Neural cell (in vitro differentiated cells): ENCODE results near the gene EIF2S2. TPM values are rescaled to one million over a fixed set of nuclear protein-coding genes. Genes with fewer than 3 reads are reported as not detected.

Source experiments
- H2AFZ ChIP-seq: fragments of 200-600, 300-800 bp; sonication (generic), shearing (Covaris generic); 2 replicates; pipeline ENCODE4 v1.6.0; 2014; ENCODE audit warnings: low read depth, mild to moderate bottlenecking, antibody characterized with exemption, low read length, moderate library complexity
- H3F3A ChIP-seq: fragments of 200-600 bp; shearing (Covaris generic); 2 replicates; pipeline ENCODE4 v1.6.1; 2016; ENCODE audit warnings: mild to moderate bottlenecking, moderate library complexity, mixed read lengths, antibody characterized with exemption, low read length; ENCODE audit not compliant: insufficient read depth, poor library complexity, severe bottlenecking
- H3K27ac ChIP-seq: fragments of 200-600, 300-800 bp; sonication (generic), shearing (Covaris generic); 2 replicates; pipeline ENCODE4 v1.5.1; 2014; ENCODE audit warnings: mild to moderate bottlenecking, low read length, moderate library complexity
- H3K27me3 ChIP-seq: fragments of 300-800, 200-600 bp; sonication (generic), shearing (Covaris generic); 2 replicates; pipeline ENCODE4 v1.6.0; 2014; ENCODE audit warnings: mild to moderate bottlenecking, low read depth, low read length, moderate library complexity; ENCODE audit not compliant: insufficient read depth
- H3K36me3 ChIP-seq: fragments of 300-800, 200-600 bp; sonication (generic), shearing (Covaris generic); 2 replicates; pipeline ENCODE4 v1.5.1; 2014; ENCODE audit warnings: mild to moderate bottlenecking, antibody characterized with exemption, low read length, moderate library complexity; ENCODE audit not compliant: insufficient read depth
- H3K4me2 ChIP-seq: fragments of 300-800, 200-600 bp; sonication (generic), shearing (Covaris generic); 2 replicates; pipeline ENCODE4 v1.6.0; 2014; ENCODE audit warnings: mild to moderate bottlenecking, low read length
- H3K4me3 ChIP-seq: fragments of 300-800, 200-600 bp; sonication (generic), shearing (Covaris generic); 2 replicates; pipeline ENCODE4 v1.5.1; 2014; ENCODE audit warnings: mild to moderate bottlenecking, low read length, moderate library complexity
- H3K79me2 ChIP-seq: fragments of 200-600 bp; shearing (Covaris generic); replicated peaks from 2 replicates; pipeline ENCODE4 v1.6.0; 2014; ENCODE audit warnings: mild to moderate bottlenecking, low read length, moderate library complexity; ENCODE audit not compliant: insufficient read depth
- H3K9ac ChIP-seq: fragments of 300-800, 200-600 bp; sonication (generic), shearing (Covaris generic); 2 replicates; pipeline ENCODE4 v1.6.1; 2016; ENCODE audit warnings: mild to moderate bottlenecking, low read length, mixed read lengths
- H3K9me2 ChIP-seq: fragments of 200-600 bp; shearing (Covaris generic); 2 replicates; pipeline ENCODE4 v1.6.1; 2016; ENCODE audit warnings: mild to moderate bottlenecking, low read length, mixed read lengths; ENCODE audit not compliant: insufficient read depth
- H3K9me3 ChIP-seq: fragments of 200-600, 300-800 bp; sonication (generic), shearing (Covaris generic); 2 replicates; pipeline ENCODE4 v1.6.1; 2016; ENCODE audit warnings: mild to moderate bottlenecking, mixed run types, low read length, moderate library complexity, mixed read lengths
- H4K20me1 ChIP-seq: fragments of 200-600 bp; shearing (Covaris generic); 2 replicates; pipeline ENCODE4 v1.6.1; 2016; ENCODE audit warnings: mild to moderate bottlenecking, mixed run types; ENCODE audit not compliant: insufficient read depth
- EP300 ChIP-seq: fragments of 450-650 bp; conservative IDR thresholded peaks from 2 replicates; pipeline ENCODE4 v1.6.1; 2014; ENCODE audit warnings: antibody characterized with exemption, mild to moderate bottlenecking, moderate library complexity; ENCODE audit not compliant: poor library complexity, severe bottlenecking
- EZH2 ChIP-seq: fragments of 200-600, 300-800 bp; shearing (Covaris generic), sonication (generic); IDR thresholded peaks from 2 replicates; pipeline ENCODE4 v1.6.1; 2014; ENCODE audit warnings: antibody characterized with exemption, low read length, borderline replicate concordance, mild to moderate bottlenecking; ENCODE audit not compliant: insufficient read depth, poor library complexity, severe bottlenecking
- MXI1 ChIP-seq: fragments of 450-650 bp; conservative IDR thresholded peaks from 2 replicates; pipeline ENCODE4 v1.6.1; 2014; ENCODE audit warnings: antibody characterized with exemption, mild to moderate bottlenecking; ENCODE audit not compliant: poor library complexity, severe bottlenecking
- POLR2AphosphoS5 ChIP-seq: IDR thresholded peaks from 2 replicates; pipeline ENCODE4 v1.6.1; 2012
- RAD21 ChIP-seq: fragments of 450-650 bp; conservative IDR thresholded peaks from 2 replicates; pipeline ENCODE4 v1.6.1; 2014; ENCODE audit warnings: antibody characterized with exemption, mild to moderate bottlenecking, moderate library complexity
- SMC3 ChIP-seq: fragments of 450-650 bp; conservative IDR thresholded peaks from 2 replicates; pipeline ENCODE4 v1.6.1; 2014; ENCODE audit warnings: antibody characterized with exemption, mild to moderate bottlenecking, moderate library complexity; ENCODE audit not compliant: poor library complexity
- TAF1 ChIP-seq: IDR thresholded peaks from 2 replicates; pipeline ENCODE4 v1.6.1; 2012; ENCODE audit warnings: low read depth
- polyA plus RNA-seq: library from polyadenylated mRNA; depleted of rRNA; stranded (reverse); fragments of >200 nt; gene quantifications from 2 replicates; pipeline ENCODE4 v1.2.3, GENCODE V29; 2014
- TF ChIP-seq, protein P1 (sequence below): fragments of 450-650 bp; IDR thresholded peaks from 2 replicates; pipeline ENCODE4 v1.5.1; 2014; ENCODE audit warnings: antibody characterized with exemption, mild to moderate bottlenecking, moderate library complexity; ENCODE audit not compliant: poor library complexity, severe bottlenecking
- TF ChIP-seq, protein P2 (sequence below): IDR thresholded peaks from 2 replicates; pipeline ENCODE4 v1.6.1; 2012; ENCODE audit warnings: borderline replicate concordance

Gene EIF2S2
- polyA plus RNA-seq, 1 donor from 2014 or later, result 62.6 TPM

DNA sequence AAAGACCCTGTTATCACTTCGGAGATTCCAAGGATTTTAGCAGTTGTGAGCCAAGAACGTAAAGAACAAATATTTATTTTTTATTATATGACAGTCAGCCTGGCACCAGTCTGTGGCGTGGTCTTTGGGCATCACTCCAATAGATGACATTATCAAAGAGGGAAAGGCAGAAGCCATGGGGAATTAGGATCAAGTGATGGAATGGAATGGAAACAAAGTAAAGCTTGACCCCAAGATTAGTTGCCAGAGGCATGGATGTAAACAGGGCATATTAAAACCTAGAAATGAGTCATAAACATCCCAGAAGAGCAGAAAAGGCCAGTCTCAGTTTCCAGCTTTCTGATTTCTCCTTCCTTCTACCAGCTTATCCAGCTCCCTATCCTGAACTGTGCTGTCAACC lies 11.5 kb downstream of the EIF2S2 start:
- peaks cover 8% of the 10 kb centered on the region for H3K79me2 ChIP-seq
- no peaks in the 10 kb centered on the region for H4K20me1 ChIP-seq
- TF ChIP-seq, protein P1, sequence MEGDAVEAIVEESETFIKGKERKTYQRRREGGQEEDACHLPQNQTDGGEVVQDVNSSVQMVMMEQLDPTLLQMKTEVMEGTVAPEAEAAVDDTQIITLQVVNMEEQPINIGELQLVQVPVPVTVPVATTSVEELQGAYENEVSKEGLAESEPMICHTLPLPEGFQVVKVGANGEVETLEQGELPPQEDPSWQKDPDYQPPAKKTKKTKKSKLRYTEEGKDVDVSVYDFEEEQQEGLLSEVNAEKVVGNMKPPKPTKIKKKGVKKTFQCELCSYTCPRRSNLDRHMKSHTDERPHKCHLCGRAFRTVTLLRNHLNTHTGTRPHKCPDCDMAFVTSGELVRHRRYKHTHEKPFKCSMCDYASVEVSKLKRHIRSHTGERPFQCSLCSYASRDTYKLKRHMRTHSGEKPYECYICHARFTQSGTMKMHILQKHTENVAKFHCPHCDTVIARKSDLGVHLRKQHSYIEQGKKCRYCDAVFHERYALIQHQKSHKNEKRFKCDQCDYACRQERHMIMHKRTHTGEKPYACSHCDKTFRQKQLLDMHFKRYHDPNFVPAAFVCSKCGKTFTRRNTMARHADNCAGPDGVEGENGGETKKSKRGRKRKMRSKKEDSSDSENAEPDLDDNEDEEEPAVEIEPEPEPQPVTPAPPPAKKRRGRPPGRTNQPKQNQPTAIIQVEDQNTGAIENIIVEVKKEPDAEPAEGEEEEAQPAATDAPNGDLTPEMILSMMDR, result no peak
- TF ChIP-seq POLR2AphosphoS5 (no peak), EP300 (no peak), RAD21 (no peak), EZH2 (no peak), TAF1 (no peak)
- TF ChIP-seq, protein P2, sequence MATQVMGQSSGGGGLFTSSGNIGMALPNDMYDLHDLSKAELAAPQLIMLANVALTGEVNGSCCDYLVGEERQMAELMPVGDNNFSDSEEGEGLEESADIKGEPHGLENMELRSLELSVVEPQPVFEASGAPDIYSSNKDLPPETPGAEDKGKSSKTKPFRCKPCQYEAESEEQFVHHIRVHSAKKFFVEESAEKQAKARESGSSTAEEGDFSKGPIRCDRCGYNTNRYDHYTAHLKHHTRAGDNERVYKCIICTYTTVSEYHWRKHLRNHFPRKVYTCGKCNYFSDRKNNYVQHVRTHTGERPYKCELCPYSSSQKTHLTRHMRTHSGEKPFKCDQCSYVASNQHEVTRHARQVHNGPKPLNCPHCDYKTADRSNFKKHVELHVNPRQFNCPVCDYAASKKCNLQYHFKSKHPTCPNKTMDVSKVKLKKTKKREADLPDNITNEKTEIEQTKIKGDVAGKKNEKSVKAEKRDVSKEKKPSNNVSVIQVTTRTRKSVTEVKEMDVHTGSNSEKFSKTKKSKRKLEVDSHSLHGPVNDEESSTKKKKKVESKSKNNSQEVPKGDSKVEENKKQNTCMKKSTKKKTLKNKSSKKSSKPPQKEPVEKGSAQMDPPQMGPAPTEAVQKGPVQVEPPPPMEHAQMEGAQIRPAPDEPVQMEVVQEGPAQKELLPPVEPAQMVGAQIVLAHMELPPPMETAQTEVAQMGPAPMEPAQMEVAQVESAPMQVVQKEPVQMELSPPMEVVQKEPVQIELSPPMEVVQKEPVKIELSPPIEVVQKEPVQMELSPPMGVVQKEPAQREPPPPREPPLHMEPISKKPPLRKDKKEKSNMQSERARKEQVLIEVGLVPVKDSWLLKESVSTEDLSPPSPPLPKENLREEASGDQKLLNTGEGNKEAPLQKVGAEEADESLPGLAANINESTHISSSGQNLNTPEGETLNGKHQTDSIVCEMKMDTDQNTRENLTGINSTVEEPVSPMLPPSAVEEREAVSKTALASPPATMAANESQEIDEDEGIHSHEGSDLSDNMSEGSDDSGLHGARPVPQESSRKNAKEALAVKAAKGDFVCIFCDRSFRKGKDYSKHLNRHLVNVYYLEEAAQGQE, result no peak
- no peaks in the 10 kb centered on the region for H3F3A ChIP-seq
- H3K27me3 ChIP-seq, result no peaks in the 10 kb centered on the region
- H3K27ac ChIP-seq, result no peak overlapping the region
- no peak overlapping the region for H3K9ac ChIP-seq
- H3K36me3 ChIP-seq, result peaks cover 23% of the 10 kb centered on the region
- no peaks in the 10 kb centered on the region for H3K9me2 ChIP-seq
- no peak overlapping the region for H3K4me2 ChIP-seq
- H3K9me3 ChIP-seq, result no peaks in the 10 kb centered on the region
- no peak overlapping the region for H3K4me3 ChIP-seq
- H2AFZ ChIP-seq, result no peak overlapping the region

DNA sequence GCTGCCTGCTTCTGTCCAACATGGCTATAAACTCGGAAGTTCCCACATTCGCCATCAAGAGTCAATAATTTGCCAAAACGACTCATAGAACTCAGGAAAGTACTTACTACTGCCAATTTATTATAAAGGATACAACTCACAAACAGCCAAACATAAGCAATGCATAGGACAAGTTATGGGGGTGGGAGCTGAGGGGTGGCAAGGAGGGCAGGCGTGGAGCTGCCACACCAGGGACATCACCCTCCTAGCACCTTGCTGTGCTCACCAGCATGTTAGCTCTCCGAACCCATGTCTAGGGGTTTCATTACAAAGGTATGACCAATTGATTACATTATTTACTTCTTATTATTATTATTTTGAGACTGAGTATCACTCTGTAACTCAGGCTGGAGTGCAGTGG lies 12.4 kb downstream of the EIF2S2 start:
- H3K79me2 ChIP-seq, result peaks cover 5% of the 10 kb centered on the region
- no peaks in the 10 kb centered on the region for H3K27me3 ChIP-seq
- no peak overlapping the region for H3K4me2 ChIP-seq
- no peak overlapping the region for H2AFZ ChIP-seq
- H3K4me3 ChIP-seq, result no peak overlapping the region
- no peak overlapping the region for H3K9ac ChIP-seq
- no peaks in the 10 kb centered on the region for H3K9me2 ChIP-seq
- peaks cover 18% of the 10 kb centered on the region for H3K36me3 ChIP-seq
- H3F3A ChIP-seq, result no peaks in the 10 kb centered on the region
- TF ChIP-seq POLR2AphosphoS5 (no peak), RAD21 (no peak), MXI1 (no peak), SMC3 (no peak), EP300 (no peak)
- TF ChIP-seq, protein P2, result no peak
- TF ChIP-seq, protein P1, result no peak
- H3K27ac ChIP-seq, result no peak overlapping the region
- no peaks in the 10 kb centered on the region for H3K9me3 ChIP-seq
- no peaks in the 10 kb centered on the region for H4K20me1 ChIP-seq
